ENCODE measurements around the gene CLN5.
"Not testable (repeated sequence)": the region's sequence is repeated elsewhere in the genome, so short reads cannot be mapped to it uniquely, and the experiment has no call there.

CLN5 gene

DNA sequence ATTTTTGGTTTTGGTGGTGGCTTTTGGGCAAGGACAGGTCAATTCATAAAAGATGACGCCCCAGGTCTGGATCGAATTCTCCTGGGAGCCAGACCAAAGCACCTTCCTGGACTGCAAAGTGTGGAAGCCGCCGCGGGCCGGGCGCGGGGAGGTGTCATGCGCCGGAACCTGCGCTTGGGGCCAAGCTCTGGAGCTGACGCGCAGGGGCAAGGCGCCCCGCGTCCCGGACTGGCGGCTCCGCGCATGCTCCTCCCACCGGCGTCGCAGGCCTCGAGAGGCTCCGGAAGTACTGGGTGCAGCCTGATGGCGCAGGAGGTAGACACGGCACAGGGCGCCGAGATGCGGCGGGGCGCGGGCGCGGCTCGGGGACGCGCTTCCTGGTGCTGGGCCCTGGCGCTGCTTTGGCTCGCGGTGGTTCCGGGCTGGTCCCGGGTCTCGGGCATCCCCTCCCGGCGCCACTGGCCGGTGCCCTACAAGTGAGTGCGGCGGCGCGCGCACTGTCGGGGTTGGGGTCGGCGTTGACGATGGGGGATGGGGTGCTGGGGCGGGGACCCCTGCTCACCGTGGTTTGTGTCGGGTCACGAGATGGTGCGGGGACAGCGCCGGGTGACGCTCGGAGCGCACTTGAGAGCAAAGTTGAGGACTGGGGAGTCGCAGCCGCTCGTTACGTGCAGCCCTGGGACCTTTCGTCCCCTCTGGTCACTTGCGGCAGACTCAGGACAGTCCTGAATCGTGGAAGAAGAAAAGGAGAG is at the start of gene CLN5:
Gene CLN5, plus strand, starts transcription at position 286 of the 752 bp plus-strand sequence. Its CDS starts 18 bp downstream, at position 304.
- peak; percentile 92 for DNase-seq

GRCh38 chr13:76942363-76942762 is 49.5 kb upstream of the CLN5 start:
- DNase-seq, result no peak

DNA sequence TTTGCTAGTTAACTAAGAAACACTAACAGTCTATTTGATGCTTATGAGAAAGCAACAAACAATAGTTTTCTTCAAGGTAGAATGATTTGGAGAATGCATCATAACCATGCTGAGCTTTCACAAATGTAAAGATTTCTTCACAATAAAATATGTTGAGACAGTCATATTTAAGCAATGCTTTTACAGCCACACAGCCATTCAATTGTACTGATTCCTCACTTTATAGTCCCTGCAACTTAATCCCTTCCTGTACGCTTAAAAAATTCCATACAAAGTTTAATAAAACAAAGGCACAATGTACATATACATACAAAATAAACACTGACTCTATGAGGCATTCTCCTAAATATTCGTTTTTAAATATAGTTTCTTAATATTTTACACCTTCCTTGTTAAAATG is 48.2 kb upstream of the CLN5 start:
- no peak for DNase-seq

GRCh38 chr13:76944456-76944855 is 47.4 kb upstream of the CLN5 start:
- peak; percentile 54 for DNase-seq

GRCh38 chr13:76948149-76948548 is 43.7 kb upstream of the CLN5 start, which contains the start of gene ACOD1:
TSS of gene ACOD1 (plus strand) at chr13:76948511. CDS start at chr13:76948559, 48 bp downstream.
- DNase-seq, result no peak

DNA sequence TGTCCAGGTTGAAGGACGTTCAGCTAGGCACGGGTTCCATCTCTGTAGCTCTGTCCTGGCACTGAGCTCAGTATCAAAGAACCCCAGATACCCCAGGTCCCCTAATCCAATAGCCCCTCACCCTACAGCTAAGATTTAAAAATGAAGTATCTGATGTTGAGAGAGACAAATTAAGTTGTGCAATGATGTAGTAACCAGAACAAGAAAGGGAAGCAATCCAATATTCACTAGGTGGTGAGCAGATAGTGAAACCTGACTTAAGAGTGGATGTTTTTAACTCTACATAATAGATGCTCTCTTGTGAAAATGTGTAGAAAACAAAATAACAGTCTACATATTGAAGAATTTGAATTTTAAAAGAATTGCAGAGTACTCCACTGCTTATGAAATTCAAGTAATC is 41.8 kb upstream of the CLN5 start:
- DNase-seq, result no peak

- no peak for DNase-seq
These were observed 37.9 kb upstream of the CLN5 start for GRCh38 chr13:76953968-76954367.

DNA sequence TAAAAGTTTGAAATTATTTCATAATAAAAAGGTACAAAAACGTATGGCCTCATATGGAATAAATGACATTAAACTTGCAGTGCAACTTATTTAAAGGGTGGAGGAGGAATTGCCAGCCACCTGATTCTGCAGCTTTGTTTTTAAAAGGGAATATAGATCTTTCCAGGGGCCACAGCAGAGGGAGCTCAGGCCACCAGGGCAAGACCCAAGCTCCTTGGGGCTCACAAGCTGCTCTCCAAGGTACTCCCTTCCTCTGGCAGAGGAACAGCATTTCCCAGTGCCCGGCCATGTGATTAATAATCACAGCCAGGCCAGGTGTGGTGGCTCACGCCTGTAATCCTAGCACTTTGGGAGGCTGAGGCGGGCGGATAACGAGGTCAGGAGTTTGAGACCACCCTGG is 37.3 kb upstream of the CLN5 start:
- DNase-seq, result no peak

DNA sequence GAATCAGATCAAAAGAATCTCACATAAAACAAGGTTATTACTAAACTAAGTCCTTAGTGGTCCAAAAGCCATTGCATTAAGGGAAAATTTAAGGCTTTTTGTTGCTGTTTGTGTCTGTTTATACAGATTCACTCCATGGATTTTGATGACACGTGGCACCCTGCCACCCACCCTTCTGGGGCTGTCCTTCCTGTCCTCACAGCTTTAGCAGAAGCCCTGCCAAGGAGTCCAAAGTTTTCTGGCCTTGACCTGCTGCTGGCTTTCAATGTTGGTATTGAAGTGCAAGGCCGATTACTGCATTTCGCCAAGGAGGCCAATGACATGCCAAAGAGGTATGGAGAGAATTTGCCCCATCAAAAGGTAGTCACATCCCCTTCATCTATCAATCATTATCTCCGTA is 36.7 kb upstream of the CLN5 start:
- DNase-seq, result no peak

GRCh38 chr13:76955661-76956060 is 36.2 kb upstream of the CLN5 start:
- no peak for DNase-seq

- no peak for DNase-seq
These were observed 32.9 kb upstream of the CLN5 start for GRCh38 chr13:76958841-76959432.

- not testable (repeated sequence) for DNase-seq
These were observed 32.1 kb upstream of the CLN5 start for GRCh38 chr13:76959734-76960133.

DNA sequence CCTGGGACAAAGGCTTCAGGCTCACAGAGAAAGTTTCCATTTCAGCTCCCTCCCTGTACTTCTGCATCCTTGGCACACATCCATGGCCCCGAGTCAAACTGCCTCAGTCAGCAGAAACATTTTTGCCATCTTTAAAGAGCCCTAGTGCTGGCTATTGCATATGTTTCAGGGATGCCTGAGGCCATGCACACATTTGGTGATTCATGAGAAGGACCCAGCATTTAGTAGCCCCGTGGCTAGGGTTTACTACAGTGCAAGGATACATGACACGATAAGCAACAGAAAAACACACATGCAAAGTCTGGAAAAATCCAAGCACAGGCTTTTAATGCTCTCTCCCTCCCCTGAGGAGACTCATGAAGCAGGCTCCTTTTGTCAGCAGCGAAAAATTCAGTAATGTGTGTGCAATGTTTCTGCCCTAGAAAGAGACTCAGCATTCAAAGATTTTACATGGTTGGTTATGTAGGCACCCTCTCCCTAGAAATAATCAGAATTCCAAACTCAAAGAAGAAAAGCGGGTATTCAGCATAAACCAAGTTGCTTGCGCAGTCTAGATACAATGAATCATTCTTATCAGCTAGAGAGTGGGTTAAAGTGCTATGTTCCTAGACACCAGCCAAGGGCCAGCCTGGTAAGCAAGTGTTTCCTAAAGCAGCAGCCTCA is 26.0 kb upstream of the CLN5 start:
- peak; percentile 93 for DNase-seq

GRCh38 chr13:76967031-76967430 is 24.9 kb upstream of the CLN5 start:
- no peak for DNase-seq

DNA sequence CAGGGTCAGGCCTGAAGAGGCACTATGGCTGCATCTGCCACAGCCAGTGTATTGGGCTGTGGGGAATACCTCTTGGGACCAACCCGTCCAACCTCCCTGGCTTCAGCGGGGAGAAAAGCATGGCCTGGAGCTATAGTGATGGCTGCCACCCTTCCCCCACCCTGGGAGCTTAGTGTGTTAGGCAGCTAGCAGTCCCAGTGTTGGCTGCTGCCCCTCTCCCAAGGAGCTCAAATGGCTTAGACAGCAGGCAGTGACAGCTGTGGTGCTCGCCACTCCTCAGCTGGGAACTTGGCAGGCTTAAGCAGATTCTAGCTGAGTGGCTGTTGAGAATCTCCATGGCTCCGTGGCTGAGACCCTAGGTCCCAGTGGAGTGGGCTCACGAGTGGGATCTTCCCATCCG is 23.8 kb upstream of the CLN5 start:
- no peak for DNase-seq

DNA sequence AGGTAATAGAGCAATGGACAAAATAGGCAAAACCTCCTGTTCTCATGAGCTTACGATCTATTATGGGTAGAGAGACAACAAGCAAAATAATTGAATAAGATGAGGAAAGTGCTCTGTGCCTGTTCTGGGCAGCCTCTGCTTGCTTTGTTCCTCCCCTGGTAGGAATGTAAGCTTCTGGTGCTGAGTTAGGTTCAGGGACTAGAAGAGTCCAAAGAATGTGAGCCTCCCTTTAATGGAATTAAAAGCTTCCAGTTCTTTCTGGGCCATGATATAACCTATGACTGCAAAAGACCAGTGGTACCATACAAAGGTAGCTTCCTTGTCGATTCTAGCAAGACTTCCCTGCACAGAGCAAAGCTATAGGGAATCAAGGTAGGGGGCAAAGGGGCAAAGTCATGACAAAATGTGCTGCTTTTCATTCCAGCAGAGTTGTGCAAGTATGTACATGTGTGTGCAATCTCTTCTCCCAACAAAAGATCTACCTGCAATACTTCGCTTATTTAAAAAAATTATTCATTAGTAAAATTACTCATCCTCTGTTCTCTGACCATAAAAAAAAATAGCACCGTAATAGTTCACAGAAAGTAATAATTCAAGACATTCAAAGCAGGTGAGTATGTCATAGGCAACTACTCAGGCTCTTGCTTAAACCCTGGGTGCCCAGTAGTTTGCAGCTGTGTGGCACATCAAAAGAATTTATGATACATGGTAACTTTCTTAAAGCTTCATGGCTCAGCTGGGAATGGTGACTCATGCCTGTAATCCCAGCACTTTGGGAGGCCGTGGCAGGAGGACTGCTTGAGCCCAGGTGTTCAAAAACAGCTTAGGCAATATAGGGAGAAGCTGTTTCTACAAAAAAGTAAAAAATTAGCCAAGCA is 22.2 kb upstream of the CLN5 start:
- DNase-seq, result peak; percentile 44

DNA sequence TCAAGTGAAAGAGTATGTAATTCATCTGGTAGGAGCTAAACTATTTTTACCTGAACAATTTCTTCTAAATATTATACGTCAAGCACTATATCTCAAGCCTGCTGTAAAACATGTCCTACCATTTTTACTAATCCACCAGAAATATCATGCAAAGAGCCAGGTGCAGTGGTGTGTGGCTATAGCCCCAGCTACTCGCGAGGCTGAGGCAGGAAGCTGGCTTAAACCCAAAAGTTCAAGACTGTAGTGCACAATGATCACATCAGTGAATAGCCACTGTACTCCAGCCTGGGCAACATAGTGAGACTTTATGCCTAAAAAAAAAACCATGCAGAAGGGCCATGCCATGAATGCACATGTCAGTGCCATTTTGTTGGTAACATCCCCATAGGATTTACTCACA is 20.7 kb upstream of the CLN5 start:
- DNase-seq, result no peak

- DNase-seq, result no peak
These were observed 19.7 kb upstream of the CLN5 start for GRCh38 chr13:76971851-76972829.

DNA sequence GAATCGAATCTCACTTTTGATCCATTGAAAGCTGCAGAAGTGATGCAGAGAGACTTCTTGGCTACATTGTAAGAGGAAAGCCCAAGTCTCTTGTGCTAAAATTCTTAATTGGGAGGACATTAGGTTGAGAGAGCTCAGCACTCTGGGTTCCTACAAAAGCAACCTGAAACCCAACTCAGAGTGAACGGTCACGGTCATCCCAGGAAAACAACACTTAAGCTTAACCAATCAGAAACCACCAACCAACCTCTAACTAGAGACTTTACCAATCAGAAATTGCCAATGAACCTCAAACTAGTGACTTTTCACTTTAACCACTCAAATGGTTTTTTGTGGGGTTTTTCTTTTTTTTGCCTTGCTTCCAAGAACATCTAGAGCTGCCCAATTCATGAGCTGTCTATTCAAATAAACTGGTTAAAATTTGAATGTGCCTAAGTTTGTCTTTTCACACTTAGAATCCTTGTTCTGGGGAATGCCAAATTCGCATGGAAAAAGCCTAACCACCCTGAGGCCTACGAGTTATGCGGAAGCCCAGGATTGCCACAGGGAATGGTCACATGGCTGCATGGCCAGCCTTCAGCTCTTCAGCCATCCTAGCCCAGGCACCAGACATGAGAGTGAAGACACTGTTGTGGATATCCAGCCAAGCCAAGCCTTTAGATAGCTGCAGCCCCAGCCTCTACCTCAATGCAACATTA is 17.8 kb upstream of the CLN5 start:
- no peak for DNase-seq

- no peak for DNase-seq
These were observed 17.3 kb upstream of the CLN5 start for GRCh38 chr13:76974618-76974975.

DNA sequence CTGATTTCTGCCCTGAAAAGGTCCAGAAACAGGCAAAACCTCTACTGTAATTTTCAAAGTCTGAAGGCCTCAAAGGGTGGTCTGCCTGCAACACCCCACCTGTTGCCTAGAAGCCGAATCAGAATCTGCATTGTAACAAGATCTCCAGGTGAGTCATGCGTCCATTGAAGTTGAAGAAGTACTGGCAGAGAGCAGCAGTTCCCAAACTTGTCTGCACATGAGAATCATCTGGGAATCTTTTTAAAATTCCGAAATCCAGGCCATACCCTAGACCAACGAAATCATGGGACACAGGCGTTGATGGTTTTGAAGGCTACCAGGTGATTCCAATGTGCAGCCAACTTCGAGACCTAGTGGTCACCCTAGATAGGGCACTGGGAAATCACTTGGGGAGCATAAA is 16.0 kb upstream of the CLN5 start:
- DNase-seq, result no peak

All from NCI-H226 (cell line).